Ovary (tissue), 9 donors: Measurements from ENCODE around the gene SLC66A3. TPM values are rescaled to one million over a fixed set of nuclear protein-coding genes. Genes with fewer than 3 reads are reported as not detected.

Experiments used
- DNase-seq, 5 donors: peaks; one replicate each; pipeline ENCODE4 v3.0.0-alpha.2; 2019 to 2020
- H3K27ac ChIP-seq, 2 donors: fragments of 200-600 bp; one replicate each; pipeline versions ENCODE4 v1.5.1 to v1.8.0; 2019 to 2022
- H3K27me3 ChIP-seq: fragments of 200-600 bp; one replicate; pipeline ENCODE4 v1.8.0; 2022
- H3K36me3 ChIP-seq: fragments of 200-600 bp; sonication (generic); one replicate; pipeline ENCODE4 v1.5.1; 2019
- H3K4me1 ChIP-seq: one replicate; pipeline ENCODE4 v1.8.1; 2013; ENCODE audit warnings: mild to moderate bottlenecking, moderate library complexity; ENCODE audit not compliant: insufficient read depth
- H3K4me3 ChIP-seq: fragments of 200-600 bp; sonication (generic); one replicate; pipeline ENCODE4 v1.5.1; 2017
- H3K9me3 ChIP-seq, 2 donors: fragments of 200-600 bp in 1 of 2; sonication (generic) in 1 of 2; one replicate each; pipeline versions ENCODE4 v1.5.1 to v1.8.1; 2013 to 2019; ENCODE audit warnings: mild to moderate bottlenecking in 1 of 2, moderate library complexity in 1 of 2
- EP300 ChIP-seq: sonication (generic); formaldehyde crosslinking; IDR thresholded peaks from one replicate; pipeline ENCODE4 v1.6.1; 2017; ENCODE audit warnings: antibody characterized with exemption
- POLR2A ChIP-seq: fragments of 450-650 bp; IDR thresholded peaks from one replicate; pipeline ENCODE4 v1.6.1; 2017; ENCODE audit warnings: antibody characterized with exemption, mild to moderate bottlenecking, moderate library complexity
- WGBS, 3 donors: extraction: QIAGEN DNeasy Blood & Tissue Kit in 1 of 3; methylation state at CpG; one replicate each; pipeline versions ENCODE4 v1.1.5 to v1.1.7; 2013 to 2017; 5-methylcytosine and 5-hydroxymethylcytosine counted together
- intact Hi-C, 4 donors: fragments of 100-400 bp; cut with DNase I; formaldehyde crosslinking; loops; one replicate each; pipeline versions ENCODE4 v1.11.0 to v1.15.1; 2022 to 2023
- polyA plus RNA-seq, 2 donors: library from polyadenylated mRNA; stranded (reverse); fragments of 200-250 nt in 1 of 2; fragments of 350-450 nt in 1 of 2; fragmentation: Illumina TruSeq in 1 of 2; extraction: RNeasy Lipid Tissue Mini Kit (QIAGEN cat#74804) in 1 of 2; gene quantifications; one replicate each; pipeline ENCODE4 v1.2.3, GENCODE V29; 2013 to 2014
- total RNA-seq, 7 donors: library from RNA; depleted of rRNA in 2 of 7; stranded (reverse); fragments of >200 nt in 2 of 7; fragmentation: NEBNext Ultra II Directional in 3 of 7; extraction: Animal tissue kit (Norgen Biotek cat#: 25700) in 3 of 7; gene quantifications; one replicate each; pipeline versions ENCODE4 v1.1.0 to v1.2.4, GENCODE V29; 2016 to 2023
- TF ChIP-seq, protein P1 (sequence below), 3 donors: fragments of 450-650 bp in 2 of 3; fragments of 200-600 bp in 1 of 3; IDR thresholded peaks; one replicate each; pipeline versions ENCODE4 v1.5.1 to v1.8.0; 2016 to 2022; ENCODE audit warnings: antibody characterized with exemption in 3 of 3, mild to moderate bottlenecking in 1 of 3
- donor health status: DM: no; HTN: no; CAD: no; lungs with moderate emphysema.
- donor health status: DM: no; HTN: no; CAD: no.
- donor health status: Bipolar disorder and iron deficiency.
- donor health status: DM: yes; HTN: yes; CAD: no.
- donor health status: DM: no; HTN: no; CAD: no.
- donor health status: DM: yes; HTN: yes; CAD: no.

Gene SLC66A3
- total and polyA plus RNA-seq, 9 donors: 22.9 to 76.2 (median 30.9) TPM

DNA sequence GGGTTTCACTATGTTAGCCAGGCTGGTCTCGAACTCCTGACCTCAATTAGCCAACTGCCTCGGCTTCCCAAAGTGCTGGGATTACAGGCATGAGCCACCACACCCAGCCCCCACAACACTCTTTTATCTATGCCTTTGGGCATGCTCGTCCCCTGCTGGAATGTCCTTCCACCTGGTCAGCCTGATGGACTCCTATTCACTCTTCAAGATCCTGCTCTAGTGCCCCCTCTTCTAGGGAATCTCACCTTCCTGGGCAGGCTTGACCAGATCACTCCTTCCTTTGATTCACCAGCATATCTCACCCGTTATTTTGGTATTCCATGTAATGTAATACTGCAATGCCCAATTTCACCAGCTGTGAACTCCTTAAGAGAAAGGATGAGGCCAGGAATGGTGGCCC is 13.9 kb upstream of the SLC66A3 start:
- TF ChIP-seq EP300 (no peak), POLR2A (no peak)
- TF ChIP-seq, protein P1, sequence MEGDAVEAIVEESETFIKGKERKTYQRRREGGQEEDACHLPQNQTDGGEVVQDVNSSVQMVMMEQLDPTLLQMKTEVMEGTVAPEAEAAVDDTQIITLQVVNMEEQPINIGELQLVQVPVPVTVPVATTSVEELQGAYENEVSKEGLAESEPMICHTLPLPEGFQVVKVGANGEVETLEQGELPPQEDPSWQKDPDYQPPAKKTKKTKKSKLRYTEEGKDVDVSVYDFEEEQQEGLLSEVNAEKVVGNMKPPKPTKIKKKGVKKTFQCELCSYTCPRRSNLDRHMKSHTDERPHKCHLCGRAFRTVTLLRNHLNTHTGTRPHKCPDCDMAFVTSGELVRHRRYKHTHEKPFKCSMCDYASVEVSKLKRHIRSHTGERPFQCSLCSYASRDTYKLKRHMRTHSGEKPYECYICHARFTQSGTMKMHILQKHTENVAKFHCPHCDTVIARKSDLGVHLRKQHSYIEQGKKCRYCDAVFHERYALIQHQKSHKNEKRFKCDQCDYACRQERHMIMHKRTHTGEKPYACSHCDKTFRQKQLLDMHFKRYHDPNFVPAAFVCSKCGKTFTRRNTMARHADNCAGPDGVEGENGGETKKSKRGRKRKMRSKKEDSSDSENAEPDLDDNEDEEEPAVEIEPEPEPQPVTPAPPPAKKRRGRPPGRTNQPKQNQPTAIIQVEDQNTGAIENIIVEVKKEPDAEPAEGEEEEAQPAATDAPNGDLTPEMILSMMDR (IDR thresholded peaks at IDR 0.05): no peak

DNA sequence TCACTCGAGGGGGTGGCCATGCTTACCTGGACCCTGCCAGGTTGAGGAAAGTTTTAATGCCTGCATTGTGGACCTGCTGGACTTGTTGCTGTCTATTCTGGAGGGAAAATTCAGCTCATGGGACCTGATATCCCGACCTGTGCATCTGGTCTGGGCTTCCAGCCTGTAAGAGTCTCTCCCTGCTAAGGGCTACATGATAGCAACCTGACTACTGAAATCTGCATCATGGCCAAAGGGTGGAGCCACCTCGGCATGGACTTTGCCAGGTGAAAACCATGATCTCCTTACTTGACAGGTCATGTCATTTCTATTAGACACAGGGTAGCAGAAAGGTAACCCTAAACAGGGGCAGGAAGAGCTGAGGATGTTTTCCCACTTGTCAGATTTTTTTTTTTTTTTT is 12.9 kb upstream of the SLC66A3 start:
- H3K27me3 ChIP-seq: no peaks in the 10 kb centered on the region
- no peak for TF ChIP-seq EP300
- no peak for TF ChIP-seq POLR2A
- TF ChIP-seq, protein P1 (IDR thresholded peaks at IDR 0.05): no peak
- no peak overlapping the region for H3K4me3 ChIP-seq
- no peaks in the 10 kb centered on the region for H3K36me3 ChIP-seq
- no peaks in the 10 kb centered on the region for H3K4me1 ChIP-seq
- no peak for DNase-seq
- H3K27ac ChIP-seq: no peak overlapping the region
- no peaks in the 10 kb centered on the region for H3K9me3 ChIP-seq
- WGBS, 3 donors: 69 to 81% (median 73%) methylated on average over 3 of the region's 3 CpGs
- intact Hi-C loops: no loop called here

More for the DNA sequence above, 13.9 kb upstream of the SLC66A3 start:
- Histone ChIP-seq H3K4me1 (no peaks in the 10 kb centered on the region), H3K27me3 (no peaks in the 10 kb centered on the region), H3K4me3 (no peak overlapping the region), H3K36me3 (no peaks in the 10 kb centered on the region), H3K9me3 (no peaks in the 10 kb centered on the region), H3K27ac (no peak overlapping the region)
- 78 to 82% (median 81%) methylated on average over 4 of the region's 4 CpGs for WGBS, 3 donors
- DNase-seq: no peak
- intact Hi-C loops: no loop called here

DNA sequence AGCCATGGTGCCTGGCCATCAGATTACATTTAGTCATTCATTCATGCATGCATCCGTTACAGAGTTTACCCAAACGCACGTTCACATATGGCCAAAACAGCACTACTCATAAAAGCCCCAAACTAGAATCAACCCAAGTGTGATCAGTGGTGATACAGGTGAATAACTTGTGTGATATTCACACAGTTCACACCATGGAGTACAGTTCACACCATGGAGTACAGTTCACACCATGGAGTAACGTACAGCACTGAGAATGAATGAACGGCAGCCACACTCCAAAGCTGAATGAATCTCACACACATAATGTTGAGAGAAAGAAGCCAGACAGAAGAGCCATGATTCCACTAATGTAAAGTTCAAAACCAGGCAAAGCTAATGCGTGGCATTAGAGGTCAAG is 12.3 kb upstream of the SLC66A3 start:
- H3K4me1 ChIP-seq: no peaks in the 10 kb centered on the region
- H3K4me3 ChIP-seq: no peak overlapping the region
- TF ChIP-seq, protein P1 (IDR thresholded peaks at IDR 0.05): no peak
- TF ChIP-seq POLR2A: no peak
- no peak for TF ChIP-seq EP300
- H3K9me3 ChIP-seq: no peaks in the 10 kb centered on the region
- WGBS, 3 donors: 76 to 84% (median 84%) methylated on average over 6 of the region's 6 CpGs
- no peak for DNase-seq
- H3K36me3 ChIP-seq: no peaks in the 10 kb centered on the region
- no peaks in the 10 kb centered on the region for H3K27me3 ChIP-seq
- intact Hi-C loops: no loop called here
- H3K27ac ChIP-seq: no peak overlapping the region

DNA sequence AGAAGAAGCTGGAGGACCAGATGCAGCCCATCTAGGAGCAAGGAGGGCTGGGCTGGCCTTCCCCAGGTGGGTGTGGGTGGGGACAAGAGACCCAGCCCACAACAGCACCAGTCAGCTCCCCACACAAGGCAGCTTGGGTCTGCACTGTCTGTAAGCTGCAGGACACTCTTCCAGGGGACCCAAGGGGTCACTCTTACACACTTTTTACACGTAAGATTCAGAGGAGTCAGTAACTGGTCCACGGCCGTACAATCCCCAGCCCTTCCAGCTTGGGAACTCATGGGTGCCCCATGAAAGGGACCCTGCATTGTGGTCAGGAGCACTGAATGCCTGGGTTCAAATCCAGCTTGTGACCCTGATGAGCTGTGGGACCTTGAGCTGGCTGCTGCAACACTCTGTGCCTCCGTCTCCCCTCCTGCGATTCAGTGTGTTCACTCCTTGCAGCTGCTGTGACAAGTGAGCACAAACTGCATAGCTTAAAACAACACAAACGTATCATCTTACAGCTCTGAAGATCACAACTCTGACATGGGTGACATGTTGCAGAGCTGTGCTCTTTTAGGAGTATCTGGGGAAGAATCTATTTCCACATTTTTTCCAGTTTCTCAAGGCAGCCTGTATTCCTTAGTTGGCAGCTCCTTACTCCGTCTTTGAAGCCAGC is 11.1 kb upstream of the SLC66A3 start:
- H3K9me3 ChIP-seq: no peaks in the 10 kb centered on the region
- intact Hi-C loops: no loop called here
- H3K4me1 ChIP-seq: no peaks in the 10 kb centered on the region
- no peaks in the 10 kb centered on the region for H3K36me3 ChIP-seq
- no peaks in the 10 kb centered on the region for H3K27me3 ChIP-seq
- 62 to 65% (median 65%) methylated on average over 7 of the region's 7 CpGs for WGBS, 3 donors
- no peak for TF ChIP-seq POLR2A
- TF ChIP-seq, protein P1 (IDR thresholded peaks at IDR 0.05): no peak
- no peak for TF ChIP-seq EP300
- no peak for DNase-seq
- H3K4me3 ChIP-seq: no peak overlapping the region
- no peak overlapping the region for H3K27ac ChIP-seq
